ENCODE data around the gene SV2C. TPM values are rescaled to one million over a fixed set of nuclear protein-coding genes. Genes with fewer than 3 reads are reported as not detected.

SV2C gene
- total and polyA plus RNA-seq, 2 donors (not counting 1 experiment from before 2014, with no cell fraction given) = not detected

DNA sequence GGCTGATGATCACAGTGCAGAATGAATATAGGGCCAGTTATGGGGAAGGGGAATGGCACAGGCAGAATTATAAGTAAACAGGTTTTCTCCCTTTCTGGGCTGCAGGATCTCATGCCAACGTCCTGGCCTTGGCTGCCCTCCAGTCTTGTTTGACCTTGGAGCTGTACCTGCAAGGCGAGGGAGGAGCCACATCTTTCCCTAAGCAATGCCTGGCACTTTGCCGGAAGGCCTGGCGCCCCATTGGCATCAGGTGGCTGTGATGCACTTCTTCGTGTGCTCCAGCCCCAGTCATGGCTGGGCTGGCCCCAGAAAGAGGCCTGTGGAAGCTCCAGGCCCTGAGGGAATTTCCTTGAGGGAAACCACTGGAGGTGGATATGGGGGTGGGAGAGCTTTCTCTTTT, 303.2 kb downstream of the SV2C start:
- no peaks in the 10 kb centered on the region for H3K9me3 ChIP-seq (ENCODE audit: control insufficient read depth, insufficient read depth, low read depth, low read length)

DNA sequence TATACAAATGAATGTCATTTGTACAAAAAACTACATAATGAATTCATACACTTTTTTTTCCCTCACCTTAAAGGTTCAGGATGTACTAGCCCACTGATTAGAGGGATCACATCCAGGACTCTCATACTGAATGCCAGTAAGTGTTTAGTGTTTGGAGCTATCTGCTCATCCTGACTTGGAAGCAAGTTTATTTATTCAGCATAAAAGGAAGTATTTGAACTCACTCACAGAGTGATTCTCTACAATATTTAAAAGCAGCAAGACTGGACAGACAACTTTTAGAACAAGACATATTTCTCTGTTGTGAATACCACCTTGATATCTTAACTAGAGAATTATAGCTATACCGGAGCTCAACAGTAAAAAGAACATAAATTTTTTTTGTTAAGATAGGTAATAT, 305.1 kb downstream of the SV2C start:
- no peaks in the 10 kb centered on the region for H3K79me2 ChIP-seq (ENCODE audit: control insufficient read depth, insufficient read depth, low read length)
- H3K4me1 ChIP-seq (ENCODE audit: control insufficient read depth, extremely low read depth, insufficient read depth, low read length) = no peaks in the 10 kb centered on the region
- DNase-seq (ENCODE audit: low read depth in 2 of 2) = no peak
- H2AFZ ChIP-seq (ENCODE audit: low read length) = no peak overlapping the region
- no peak overlapping the region for H3K4me3 ChIP-seq (replicated peaks in 1 of 4; ENCODE audit: control extremely low read depth in 1 of 4, insufficient read depth in 1 of 4, low read depth in 3 of 4, low read length in 4 of 4)
- H3K9ac ChIP-seq (ENCODE audit: insufficient read depth, low read length) = no peak overlapping the region
- no peak overlapping the region for H3K27ac ChIP-seq (ENCODE audit: insufficient read depth, low read length)
- H3K9me3 ChIP-seq (ENCODE audit: control insufficient read depth, insufficient read depth, low read depth, low read length) = no peaks in the 10 kb centered on the region
- no peaks in the 10 kb centered on the region for H3K36me3 ChIP-seq (ENCODE audit: control insufficient read depth, insufficient read depth, low read length)
- H3K4me2 ChIP-seq (ENCODE audit: extremely low read depth, insufficient read depth, low read length) = no peak overlapping the region
- H4K20me1 ChIP-seq (ENCODE audit: control insufficient read depth, extremely low read depth, insufficient read depth, low read length) = no peaks in the 10 kb centered on the region
- no peaks in the 10 kb centered on the region for H3K27me3 ChIP-seq (ENCODE audit: control insufficient read depth, insufficient read depth, low read length)
- TF ChIP-seq, protein P1, sequence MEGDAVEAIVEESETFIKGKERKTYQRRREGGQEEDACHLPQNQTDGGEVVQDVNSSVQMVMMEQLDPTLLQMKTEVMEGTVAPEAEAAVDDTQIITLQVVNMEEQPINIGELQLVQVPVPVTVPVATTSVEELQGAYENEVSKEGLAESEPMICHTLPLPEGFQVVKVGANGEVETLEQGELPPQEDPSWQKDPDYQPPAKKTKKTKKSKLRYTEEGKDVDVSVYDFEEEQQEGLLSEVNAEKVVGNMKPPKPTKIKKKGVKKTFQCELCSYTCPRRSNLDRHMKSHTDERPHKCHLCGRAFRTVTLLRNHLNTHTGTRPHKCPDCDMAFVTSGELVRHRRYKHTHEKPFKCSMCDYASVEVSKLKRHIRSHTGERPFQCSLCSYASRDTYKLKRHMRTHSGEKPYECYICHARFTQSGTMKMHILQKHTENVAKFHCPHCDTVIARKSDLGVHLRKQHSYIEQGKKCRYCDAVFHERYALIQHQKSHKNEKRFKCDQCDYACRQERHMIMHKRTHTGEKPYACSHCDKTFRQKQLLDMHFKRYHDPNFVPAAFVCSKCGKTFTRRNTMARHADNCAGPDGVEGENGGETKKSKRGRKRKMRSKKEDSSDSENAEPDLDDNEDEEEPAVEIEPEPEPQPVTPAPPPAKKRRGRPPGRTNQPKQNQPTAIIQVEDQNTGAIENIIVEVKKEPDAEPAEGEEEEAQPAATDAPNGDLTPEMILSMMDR (conservative IDR thresholded peaks at IDR 0.05 in 1 of 2, IDR thresholded peaks at IDR 0.05 in 1 of 2; ENCODE audit: low read depth in 1 of 2, low read length in 2 of 2) = no peak
- TF ChIP-seq EZH2 (IDR thresholded peaks at IDR 0.05; ENCODE audit: low read length, missing control alignments) = no peak

More for the DNA sequence above, 303.2 kb downstream of the SV2C start:
- H3K27ac ChIP-seq (ENCODE audit: insufficient read depth, low read length) = no peak overlapping the region
- no peaks in the 10 kb centered on the region for H3K27me3 ChIP-seq (ENCODE audit: control insufficient read depth, insufficient read depth, low read length)
- H4K20me1 ChIP-seq (ENCODE audit: control insufficient read depth, extremely low read depth, insufficient read depth, low read length) = no peaks in the 10 kb centered on the region
- no peak overlapping the region for H3K9ac ChIP-seq (ENCODE audit: insufficient read depth, low read length)
- DNase-seq (ENCODE audit: low read depth in 2 of 2) = no peak
- TF ChIP-seq EZH2 (IDR thresholded peaks at IDR 0.05; ENCODE audit: low read length, missing control alignments) = no peak
- TF ChIP-seq, protein P1 (conservative IDR thresholded peaks at IDR 0.05 in 1 of 2, IDR thresholded peaks at IDR 0.05 in 1 of 2; ENCODE audit: low read depth in 1 of 2, low read length in 2 of 2) = no peak
- H3K79me2 ChIP-seq (ENCODE audit: control insufficient read depth, insufficient read depth, low read length) = no peaks in the 10 kb centered on the region
- no peaks in the 10 kb centered on the region for H3K36me3 ChIP-seq (ENCODE audit: control insufficient read depth, insufficient read depth, low read length)
- no peaks in the 10 kb centered on the region for H3K4me1 ChIP-seq (ENCODE audit: control insufficient read depth, extremely low read depth, insufficient read depth, low read length)
- no peak overlapping the region for H3K4me3 ChIP-seq (replicated peaks in 1 of 4; ENCODE audit: control extremely low read depth in 1 of 4, insufficient read depth in 1 of 4, low read depth in 3 of 4, low read length in 4 of 4)
- H3K4me2 ChIP-seq (ENCODE audit: extremely low read depth, insufficient read depth, low read length) = no peak overlapping the region
- no peak overlapping the region for H2AFZ ChIP-seq (ENCODE audit: low read length)

DNA sequence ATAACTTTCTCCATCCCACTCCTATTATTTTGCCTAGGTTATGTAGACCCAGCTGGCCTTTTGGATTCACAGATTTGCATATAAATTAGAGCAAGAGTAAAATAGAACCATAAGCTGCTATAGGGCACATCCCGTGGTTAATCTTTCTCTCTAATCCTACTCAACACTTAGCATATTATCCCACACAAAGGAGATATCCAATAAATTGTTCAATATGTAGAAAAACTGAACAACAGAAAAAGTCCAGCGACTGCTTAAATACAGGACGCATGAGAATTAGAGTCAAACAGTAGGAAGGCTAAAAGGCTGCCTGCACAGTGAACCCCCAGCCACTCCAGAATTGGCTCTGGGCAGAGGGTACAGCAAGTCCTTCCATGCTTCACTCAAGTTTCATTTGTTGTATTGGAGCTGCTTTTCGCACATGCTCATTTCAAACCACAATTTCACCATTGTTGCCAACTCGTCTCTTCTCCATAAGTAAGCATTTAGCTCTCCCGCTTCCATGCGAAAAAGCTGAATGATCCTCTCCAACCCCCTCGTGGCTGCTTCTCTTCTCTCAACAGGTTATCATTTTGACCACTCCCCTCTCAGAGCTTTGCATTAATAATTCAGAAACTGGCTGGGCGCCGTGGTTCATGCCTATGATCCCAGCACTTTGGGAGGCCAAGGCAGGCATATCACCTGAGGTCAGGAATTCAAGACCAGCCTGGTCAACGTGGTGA, 305.8 kb downstream of the SV2C start:
- no peak overlapping the region for H2AFZ ChIP-seq (ENCODE audit: low read length)
- no peaks in the 10 kb centered on the region for H3K79me2 ChIP-seq (ENCODE audit: control insufficient read depth, insufficient read depth, low read length)
- no peak overlapping the region for H3K4me3 ChIP-seq (replicated peaks in 1 of 4; ENCODE audit: control extremely low read depth in 1 of 4, insufficient read depth in 1 of 4, low read depth in 3 of 4, low read length in 4 of 4)
- H3K9me3 ChIP-seq (ENCODE audit: control insufficient read depth, insufficient read depth, low read depth, low read length) = no peaks in the 10 kb centered on the region
- TF ChIP-seq EZH2 (IDR thresholded peaks at IDR 0.05; ENCODE audit: low read length, missing control alignments) = no peak
- TF ChIP-seq, protein P1 (conservative IDR thresholded peaks at IDR 0.05 in 1 of 2, IDR thresholded peaks at IDR 0.05 in 1 of 2; ENCODE audit: low read depth in 1 of 2, low read length in 2 of 2) = no peak
- H3K27me3 ChIP-seq (ENCODE audit: control insufficient read depth, insufficient read depth, low read length) = no peaks in the 10 kb centered on the region
- H3K9ac ChIP-seq (ENCODE audit: insufficient read depth, low read length) = no peak overlapping the region
- no peak for DNase-seq (ENCODE audit: low read depth in 2 of 2)
- no peak overlapping the region for H3K4me2 ChIP-seq (ENCODE audit: extremely low read depth, insufficient read depth, low read length)
- H3K4me1 ChIP-seq (ENCODE audit: control insufficient read depth, extremely low read depth, insufficient read depth, low read length) = no peaks in the 10 kb centered on the region
- H4K20me1 ChIP-seq (ENCODE audit: control insufficient read depth, extremely low read depth, insufficient read depth, low read length) = no peaks in the 10 kb centered on the region
- no peak overlapping the region for H3K27ac ChIP-seq (ENCODE audit: insufficient read depth, low read length)
- H3K36me3 ChIP-seq (ENCODE audit: control insufficient read depth, insufficient read depth, low read length) = no peaks in the 10 kb centered on the region

All from fibroblast of lung (primary cell).